ENCODE results near the gene RBM20.
"Not testable (repeated sequence)": the region's sequence is repeated elsewhere in the genome, so short reads cannot be mapped to it uniquely, and the experiment has no call there.

The RBM20 gene

DNA sequence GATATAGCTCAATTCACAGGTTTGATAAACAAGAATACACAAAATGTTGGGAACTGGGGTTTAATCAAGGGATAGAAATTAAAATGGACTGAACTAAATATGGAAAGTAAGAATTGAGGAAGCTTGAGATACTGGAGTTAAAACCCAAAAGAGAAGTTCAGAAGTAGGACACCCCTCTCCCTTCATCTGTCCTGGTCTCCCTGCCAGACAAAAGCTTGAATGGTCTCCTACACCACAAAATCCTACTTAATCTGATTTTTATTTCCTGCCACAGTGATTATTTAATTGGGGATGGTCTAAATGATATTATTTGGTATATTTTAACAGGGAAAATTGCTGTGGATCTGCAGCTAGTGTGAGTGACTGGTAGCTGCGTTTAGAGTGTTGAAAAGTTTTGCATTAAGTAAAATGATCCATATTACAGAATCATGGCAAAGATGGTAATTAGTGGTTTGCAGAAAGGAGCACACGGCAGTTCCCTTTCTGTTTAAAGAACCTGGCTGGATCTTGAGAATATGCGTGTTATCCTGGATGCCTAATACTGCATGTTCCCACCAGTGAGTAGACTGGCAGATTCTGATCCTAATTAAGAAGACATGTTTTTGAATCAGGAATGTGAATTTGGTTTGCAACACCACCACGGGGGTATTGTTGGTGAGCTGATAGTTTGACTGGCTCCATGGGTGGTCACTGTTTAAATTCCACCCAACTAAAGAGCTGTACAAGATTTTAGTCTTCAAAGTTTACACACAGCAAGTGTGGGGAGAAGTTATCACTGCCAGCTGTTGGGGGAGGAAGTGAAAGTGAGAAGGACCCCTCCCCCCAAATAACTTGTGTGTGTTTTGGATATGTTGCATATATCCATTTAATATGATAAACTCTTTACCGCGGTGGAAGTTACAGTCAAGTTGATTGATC, 5.5 kb downstream of the RBM20 start:
- DNase-seq, result no peak

- DNase-seq, result no peak
These were observed 6.1 kb downstream of the RBM20 start for GRCh38 chr10:110650265-110650668.

DNA sequence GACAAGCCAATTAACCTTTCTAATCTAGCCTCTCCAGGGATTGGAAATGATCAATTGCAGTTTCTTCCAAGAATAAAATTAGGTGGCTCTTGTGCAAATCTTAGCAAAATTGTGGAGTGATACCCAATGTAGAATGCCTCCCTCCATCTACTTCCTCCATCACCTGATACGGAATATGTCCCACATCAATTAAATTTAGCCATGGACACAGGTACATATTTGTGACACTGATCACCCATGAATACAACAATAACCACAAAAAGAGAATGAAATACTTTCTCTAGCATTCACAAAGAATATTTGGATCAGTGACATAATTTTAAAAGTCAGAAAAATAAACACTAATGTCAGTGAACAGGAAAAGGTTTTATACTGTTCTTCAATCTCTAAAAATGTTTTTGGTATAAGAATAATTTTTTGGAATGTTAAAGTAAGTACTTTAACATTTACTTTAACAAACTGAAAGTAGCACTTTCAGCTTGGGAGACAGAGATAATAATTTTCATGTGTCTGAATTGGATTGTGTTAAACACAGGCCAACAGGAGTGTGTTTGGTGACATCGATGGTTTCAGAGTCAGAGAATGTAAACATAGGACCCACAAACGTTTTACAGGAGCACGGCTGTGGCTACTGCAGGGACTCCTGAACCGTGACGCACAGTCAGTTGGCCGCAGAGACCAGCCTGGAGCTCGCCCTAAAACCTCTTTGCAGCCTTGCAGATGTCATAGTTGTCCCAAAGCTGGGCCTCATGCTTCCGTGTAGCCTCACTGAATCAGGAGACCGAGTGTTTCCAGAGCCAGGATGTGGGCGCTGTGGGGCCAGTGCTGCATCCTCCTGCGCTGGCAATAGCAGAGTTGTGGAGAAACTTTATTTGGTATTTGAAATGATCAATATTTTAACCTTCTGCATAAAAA, 7.2 kb downstream of the RBM20 start:
- peak; percentile 41 for DNase-seq

DNA sequence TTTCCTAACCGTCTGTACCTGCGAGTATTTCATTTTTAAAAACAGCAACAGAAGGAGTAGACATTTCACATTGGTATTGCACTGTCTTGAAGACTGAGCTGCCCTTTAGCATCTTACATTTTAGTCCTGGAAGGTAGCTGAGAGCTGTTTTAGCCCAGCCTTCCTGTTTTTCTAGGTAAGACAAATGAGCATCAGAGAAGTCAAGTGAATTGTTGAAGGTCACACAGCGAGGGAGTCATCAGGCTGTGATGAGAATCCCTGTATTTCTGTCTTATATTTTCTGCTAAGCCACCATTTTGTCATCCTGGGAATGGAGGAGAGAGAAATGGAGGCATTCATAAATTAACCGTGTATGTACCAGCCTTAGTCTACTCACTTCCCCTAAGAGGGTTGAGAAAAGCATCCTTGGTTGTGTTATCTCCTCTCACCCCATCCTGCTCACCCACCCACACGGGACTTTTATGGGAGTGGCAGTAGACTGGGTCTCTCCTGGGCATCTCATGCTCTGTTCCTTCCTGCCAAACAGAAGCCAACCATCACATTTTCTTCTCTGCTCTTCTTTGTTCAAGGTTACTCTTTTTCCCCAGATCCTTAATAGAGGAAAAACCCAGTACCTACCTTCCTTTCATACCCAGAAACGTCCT, 8.5 kb downstream of the RBM20 start:
- no peak for DNase-seq

DNA sequence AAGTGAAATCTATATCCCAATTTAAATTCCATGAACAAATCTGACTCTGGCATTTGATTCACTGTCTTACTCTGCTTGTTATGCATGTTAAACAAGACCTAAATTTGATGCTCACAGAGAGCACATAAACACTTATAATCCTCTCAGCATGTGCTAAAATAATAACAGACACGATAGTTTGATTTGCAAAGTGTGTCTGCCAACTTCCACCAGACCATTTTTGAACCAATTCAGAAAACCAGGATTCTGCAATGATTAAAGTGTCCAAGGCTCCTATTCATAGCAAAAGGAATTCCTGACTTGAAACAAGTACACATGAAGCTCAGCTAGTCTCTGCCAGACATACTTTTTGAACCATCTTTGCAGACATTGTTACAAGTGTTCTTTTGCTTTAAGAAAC, 11.2 kb downstream of the RBM20 start:
- no peak for DNase-seq

DNA sequence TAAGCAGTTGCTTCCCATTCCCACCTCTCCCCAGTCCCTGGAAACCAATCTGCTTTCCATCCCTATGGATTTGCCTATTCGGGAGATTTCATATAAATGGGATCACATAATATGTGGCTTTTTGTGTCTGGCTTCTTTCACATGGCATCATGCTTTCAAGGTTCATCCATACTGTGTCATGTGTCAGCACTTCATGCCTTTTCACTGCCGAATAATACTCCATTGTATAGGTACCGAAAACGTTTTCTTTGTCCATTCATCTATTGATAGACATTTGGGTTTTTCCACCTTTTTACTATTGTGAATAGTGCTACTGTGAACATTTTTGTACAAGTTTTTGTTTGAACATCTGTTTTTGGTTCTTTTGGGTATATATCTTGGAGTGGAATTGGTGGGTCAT, 12.5 kb downstream of the RBM20 start:
- no peak for DNase-seq

- DNase-seq, result no peak
These were observed 14.0 kb downstream of the RBM20 start for GRCh38 chr10:110657973-110658691.

GRCh38 chr10:110659558-110659957, 15.4 kb downstream of the RBM20 start:
- DNase-seq, result no peak

DNA sequence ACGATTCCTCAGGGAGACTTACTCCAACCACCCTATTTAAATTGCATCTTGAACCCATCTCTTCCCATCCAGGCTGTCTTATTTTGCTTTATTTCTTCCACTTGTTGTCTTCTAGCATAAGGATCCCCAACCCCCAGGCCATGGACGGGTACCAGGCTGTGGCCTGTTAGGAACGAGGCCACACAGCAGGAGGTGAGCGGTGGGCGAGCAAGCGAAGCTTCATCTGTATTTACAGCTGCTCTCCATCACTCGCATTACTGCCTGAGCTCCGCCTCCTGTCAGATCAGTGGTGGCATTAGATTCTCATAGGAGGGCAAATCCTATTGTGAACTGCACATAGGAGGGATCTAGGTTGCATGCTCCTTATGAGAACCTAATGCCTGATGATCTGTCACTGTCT, 16.2 kb downstream of the RBM20 start:
- not testable (repeated sequence) for DNase-seq

DNA sequence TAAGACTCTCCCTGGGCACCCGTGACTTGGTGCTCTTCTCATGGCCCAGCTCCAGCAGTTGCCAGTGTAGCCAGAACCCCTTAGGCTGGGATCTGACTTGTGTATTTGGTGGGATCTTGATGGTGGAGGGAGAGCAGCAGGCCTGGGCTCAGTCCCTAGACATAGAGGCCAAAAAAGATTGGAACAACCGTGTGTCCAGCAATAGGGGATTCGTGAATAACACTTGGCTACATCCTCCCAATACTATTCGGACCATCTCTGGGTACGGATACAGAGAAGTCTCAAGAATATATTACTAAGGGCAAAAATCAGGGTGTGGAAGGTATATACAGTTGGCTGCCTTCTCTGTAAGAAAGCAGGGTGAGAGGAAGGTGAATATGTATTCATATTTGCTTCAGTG, 17.2 kb downstream of the RBM20 start:
- no peak for DNase-seq

DNA sequence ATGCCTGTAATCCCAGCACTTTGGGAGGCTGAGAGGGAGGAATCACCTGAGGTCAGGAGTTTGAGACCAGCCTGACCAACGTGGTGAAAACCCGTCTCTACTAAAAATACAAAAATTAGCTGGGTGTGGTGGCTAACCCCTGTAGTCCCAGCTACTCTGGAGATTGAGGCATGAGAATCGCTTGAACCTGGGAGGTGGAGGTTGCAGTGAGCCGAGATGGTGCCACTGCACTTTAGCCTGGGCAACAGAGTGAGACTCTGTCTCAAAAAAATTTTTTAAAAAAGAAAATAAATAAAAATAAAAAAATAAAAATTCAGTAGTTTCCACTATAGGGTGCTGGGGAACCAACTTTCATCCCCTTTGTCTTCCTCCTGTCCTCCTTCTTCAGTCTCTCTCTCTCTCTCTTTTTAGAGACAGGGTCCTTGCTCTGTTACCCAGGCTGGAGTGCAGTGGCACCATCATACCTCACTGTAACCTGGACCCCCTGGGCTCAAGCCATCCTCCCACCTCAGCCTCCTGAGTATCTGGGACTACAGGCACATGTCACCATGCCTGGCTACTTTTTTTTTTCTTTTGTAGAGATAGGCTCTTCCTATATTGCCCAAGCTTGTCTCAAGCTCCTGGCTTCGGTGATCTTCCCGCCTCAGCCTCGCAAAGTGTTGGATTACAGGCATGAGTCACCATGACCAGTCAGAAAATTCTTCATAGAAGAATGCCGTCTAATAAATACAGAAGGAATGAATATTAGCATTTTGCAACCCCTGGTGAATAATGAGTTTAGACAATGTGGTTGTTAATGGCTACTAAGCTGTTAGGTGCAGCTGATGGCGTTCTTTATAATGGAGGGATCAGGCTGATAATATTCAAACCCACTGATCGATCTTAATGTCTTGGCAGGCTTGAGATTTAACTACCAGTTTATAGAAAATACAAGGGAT, 20.6 kb downstream of the RBM20 start:
- no peak for DNase-seq

DNA sequence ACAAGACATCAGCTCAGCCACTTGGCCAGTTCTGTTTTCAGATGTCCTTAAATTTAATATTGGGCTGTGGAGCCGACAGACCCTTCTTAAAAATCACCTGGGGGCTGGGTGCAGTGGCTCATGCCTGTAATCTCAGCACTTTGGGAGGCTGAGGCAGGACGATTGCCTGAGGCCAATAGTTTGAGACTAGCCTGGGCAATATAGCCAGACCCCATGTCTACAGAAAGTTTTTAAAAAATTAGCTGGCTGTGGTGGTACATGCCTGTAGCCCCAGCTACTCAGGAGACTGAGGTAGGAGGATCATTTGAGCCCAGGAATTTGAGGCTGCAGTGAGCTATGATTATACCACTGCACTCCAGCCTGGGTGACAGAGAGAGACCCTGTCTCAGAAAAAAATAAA, 22.1 kb downstream of the RBM20 start:
- DNase-seq, result not testable (repeated sequence)

GRCh38 chr10:110666673-110667072, 22.5 kb downstream of the RBM20 start:
- no peak for DNase-seq

DNA sequence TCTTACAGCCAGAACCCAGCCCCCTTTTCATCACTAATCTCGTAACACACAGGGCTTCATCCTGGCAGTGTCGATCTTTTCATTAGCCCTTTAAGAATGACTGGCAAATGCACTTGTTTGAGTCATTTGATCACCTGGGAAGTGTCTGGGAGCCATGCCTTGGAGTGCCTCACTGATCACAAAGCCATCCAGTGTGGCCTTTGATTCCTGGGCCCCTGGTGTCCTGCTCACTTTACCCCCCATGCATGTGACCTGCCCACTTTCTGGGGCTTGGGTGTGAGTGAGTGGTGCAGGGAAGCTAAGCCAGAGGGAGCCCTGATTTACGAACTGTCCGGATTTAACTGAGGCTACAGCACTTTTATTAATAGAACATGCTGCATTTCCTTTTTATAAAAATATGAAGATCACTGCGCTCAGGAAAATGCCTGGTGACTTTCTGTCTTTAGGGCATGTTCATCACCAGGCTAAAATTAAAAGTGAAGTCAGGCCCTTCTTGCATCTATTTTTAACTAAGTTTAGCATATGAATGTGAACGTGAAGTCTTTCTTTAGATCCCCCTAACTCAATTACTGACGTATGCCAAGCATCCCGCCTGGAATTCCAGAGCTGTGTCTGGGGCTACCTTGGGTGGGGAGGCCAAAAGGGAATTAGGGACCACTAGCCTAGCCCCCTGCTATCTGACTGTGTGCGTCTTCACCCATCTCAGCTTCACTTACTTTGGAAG, 23.6 kb downstream of the RBM20 start:
- DNase-seq, result no peak

GRCh38 chr10:110668443-110668842, 24.3 kb downstream of the RBM20 start:
- DNase-seq, result no peak

DNA sequence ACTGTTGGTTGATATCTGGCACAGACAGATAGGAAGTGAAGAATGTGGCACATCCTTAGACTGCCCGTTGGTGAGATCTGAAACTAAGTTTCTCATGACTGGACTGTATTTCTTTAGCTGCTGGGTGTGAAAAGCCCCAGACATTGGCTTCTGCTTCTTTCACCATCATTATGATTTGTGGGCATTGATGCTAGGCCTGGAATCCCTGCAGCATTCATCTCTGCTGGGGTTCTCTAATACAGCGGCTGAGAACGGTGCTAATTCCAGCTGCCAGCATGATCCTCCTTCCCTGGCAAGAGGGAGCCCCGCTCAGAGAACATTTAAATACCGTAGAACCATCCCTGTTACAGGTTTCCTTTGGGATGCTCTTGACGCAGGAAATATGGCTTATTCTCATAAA, 26.2 kb downstream of the RBM20 start:
- no peak for DNase-seq

DNA sequence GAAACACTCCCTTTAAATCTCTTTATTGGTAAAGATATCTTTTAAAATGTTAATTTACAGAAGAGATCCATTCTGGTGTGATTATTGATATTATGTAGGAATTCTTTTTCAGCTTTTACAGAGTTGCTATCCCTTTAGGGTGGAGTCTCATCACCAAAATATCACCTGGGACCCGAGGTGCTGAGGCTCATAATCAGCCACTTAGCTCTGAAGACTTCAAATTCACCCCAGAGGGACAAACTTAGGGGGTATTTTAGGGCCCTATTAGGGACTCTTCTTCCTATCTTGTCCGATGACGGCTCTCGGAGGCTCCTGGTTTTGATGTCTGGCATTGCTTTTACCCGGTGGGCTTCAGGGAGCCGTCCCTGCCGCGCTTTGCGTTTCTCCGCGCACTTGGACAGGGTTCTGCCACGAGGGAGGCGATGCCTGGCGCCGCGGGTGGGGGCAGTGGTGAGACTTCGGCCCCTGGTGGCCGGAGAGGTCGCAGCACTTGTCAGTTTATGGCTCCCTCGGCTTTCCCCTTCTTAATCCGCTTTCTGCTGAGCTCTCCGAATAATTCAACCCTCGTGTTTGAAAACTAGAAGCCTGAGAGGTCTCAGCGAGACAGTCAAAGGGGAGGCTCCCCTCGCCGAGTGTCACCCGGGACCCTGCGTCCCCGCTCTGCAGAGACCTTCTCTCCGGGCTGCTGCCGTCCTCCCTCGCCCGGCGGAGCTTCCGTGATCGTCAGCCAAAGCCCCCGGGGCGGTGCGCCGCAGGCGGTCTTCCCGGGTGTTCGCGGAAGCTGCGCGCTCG, 27.8 kb downstream of the RBM20 start:
- DNase-seq, result peak; percentile 70

DNA sequence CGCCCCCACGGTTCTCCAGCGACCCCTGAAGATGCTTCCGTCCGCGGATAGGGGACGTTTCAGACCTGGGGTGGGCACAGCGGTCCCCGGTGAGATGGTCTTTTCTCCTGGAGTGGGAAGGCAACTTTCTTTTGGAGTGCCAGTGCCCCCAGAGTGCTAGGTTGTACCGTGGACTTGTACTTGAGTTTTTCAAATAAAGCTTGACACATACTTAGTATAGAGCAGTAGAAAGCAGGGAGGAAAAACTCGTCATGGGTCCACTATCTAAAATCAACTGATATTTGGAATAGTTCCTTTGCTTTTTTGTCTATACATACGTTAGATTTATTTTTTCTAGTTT, 28.4 kb downstream of the RBM20 start:
- no peak for DNase-seq

- DNase-seq, result no peak
These were observed 31.9 kb downstream of the RBM20 start for GRCh38 chr10:110676016-110676415.

All from activated CD4-positive, alpha-beta T cell treated with anti-CD3 and anti-CD28 coated beads, Interleukin-2, amount 50 U/mL, for 16 hours (primary cell).